Mesenchymal stem cell (in vitro differentiated cells and primary cell): ENCODE results near the gene STIM1. TPM values are rescaled to one million over a fixed set of nuclear protein-coding genes. Genes with fewer than 3 reads are reported as not detected.
A peak's percentile ranks its signal among the peaks of the same experiment; 100 is the strongest.

Source experiments
- DNase-seq: peaks from one replicate; pipeline ENCODE4 v3.0.0-alpha.2; 2013
- H2AFZ ChIP-seq: one replicate; pipeline ENCODE4 v1.6.1; 2013; ENCODE audit warnings: low read depth, mild to moderate bottlenecking, control low read depth, inconsistent platforms, low read length, moderate library complexity
- H2AK5ac ChIP-seq: 2 replicates; pipeline ENCODE4 v1.6.1; 2013; ENCODE audit warnings: low read length, moderate library complexity, mild to moderate bottlenecking, inconsistent platforms; ENCODE audit not compliant: severe bottlenecking
- H2BK120ac ChIP-seq: one replicate; pipeline ENCODE4 v1.6.1; 2013; ENCODE audit warnings: low read depth, mild to moderate bottlenecking, inconsistent platforms, low read length, moderate library complexity
- H2BK12ac ChIP-seq, 2 experiments: one replicate each; pipeline ENCODE4 v1.6.1; 2013; ENCODE audit warnings: inconsistent platforms in 2 of 2, low read length in 2 of 2, mild to moderate bottlenecking in 2 of 2, moderate library complexity in 2 of 2, control low read depth in 1 of 2
- H2BK15ac ChIP-seq: one replicate; pipeline ENCODE4 v1.6.1; 2013; ENCODE audit warnings: mild to moderate bottlenecking, low read depth, inconsistent platforms; ENCODE audit not compliant: poor library complexity, severe bottlenecking
- H2BK5ac ChIP-seq: 2 replicates; pipeline ENCODE4 v1.6.1; 2013; ENCODE audit warnings: low read depth, mild to moderate bottlenecking, low read length, control low read depth, inconsistent platforms; ENCODE audit not compliant: poor library complexity, severe bottlenecking
- H3K14ac ChIP-seq, 2 experiments: one replicate each; pipeline ENCODE4 v1.6.1; 2013; ENCODE audit warnings: inconsistent platforms in 2 of 2, low read length in 2 of 2, control low read depth in 1 of 2, mild to moderate bottlenecking in 1 of 2, moderate library complexity in 1 of 2
- H3K18ac ChIP-seq, 2 experiments: one replicate each; pipeline ENCODE4 v1.6.1; 2013; ENCODE audit warnings: inconsistent platforms in 2 of 2, low read length in 2 of 2, control low read depth in 1 of 2, low read depth in 1 of 2, mild to moderate bottlenecking in 1 of 2
- H3K23ac ChIP-seq, 2 experiments: one replicate each; pipeline ENCODE4 v1.6.1; 2013; ENCODE audit warnings: inconsistent platforms in 2 of 2, low read length in 2 of 2, mild to moderate bottlenecking in 2 of 2, moderate library complexity in 2 of 2, control low read depth in 1 of 2
- H3K27ac ChIP-seq: 2 replicates; pipeline ENCODE4 v1.5.1; 2013; ENCODE audit warnings: mild to moderate bottlenecking, moderate library complexity, low read length, control low read depth, inconsistent platforms; ENCODE audit not compliant: poor library complexity, severe bottlenecking
- H3K27me3 ChIP-seq, 2 experiments: 2 replicates each; pipeline versions ENCODE4 v1.6.1 to v1.7.0; 2013; ENCODE audit warnings: low read length in 2 of 2, mild to moderate bottlenecking in 2 of 2, moderate library complexity in 2 of 2, control low read depth in 1 of 2, inconsistent platforms in 1 of 2; ENCODE audit not compliant: control insufficient read depth in 1 of 2, insufficient read depth in 1 of 2
- H3K36me3 ChIP-seq, 2 experiments: 2 replicates each; pipeline versions ENCODE4 v1.6.1 to v1.7.0; 2013; ENCODE audit warnings: low read length in 2 of 2, control low read depth in 1 of 2, inconsistent platforms in 1 of 2, low read depth in 1 of 2, mild to moderate bottlenecking in 1 of 2; ENCODE audit not compliant: insufficient read depth in 2 of 2, control insufficient read depth in 1 of 2
- H3K4ac ChIP-seq, 2 experiments: one replicate each; pipeline ENCODE4 v1.6.1; 2013; ENCODE audit warnings: inconsistent platforms in 2 of 2, low read length in 2 of 2, mild to moderate bottlenecking in 2 of 2, moderate library complexity in 2 of 2, control low read depth in 1 of 2, low read depth in 1 of 2
- H3K4me1 ChIP-seq: 2 replicates; pipeline ENCODE4 v1.6.1; 2013; ENCODE audit warnings: low read depth, low read length, control low read depth; ENCODE audit not compliant: control insufficient read depth, insufficient read depth
- H3K4me2 ChIP-seq: 2 replicates; pipeline ENCODE4 v1.6.1; 2013; ENCODE audit warnings: low read length, mild to moderate bottlenecking, inconsistent platforms; ENCODE audit not compliant: poor library complexity, severe bottlenecking
- H3K4me3 ChIP-seq, 2 experiments: 2 replicates each; pipeline versions ENCODE4 v1.5.1 to v1.7.0; 2013; ENCODE audit warnings: low read length in 2 of 2, mild to moderate bottlenecking in 2 of 2, control low read depth in 1 of 2, low read depth in 1 of 2; ENCODE audit not compliant: insufficient read depth in 1 of 2
- H3K79me1 ChIP-seq: replicated peaks from 2 replicates; pipeline ENCODE4 v1.6.1; 2013; ENCODE audit warnings: mild to moderate bottlenecking, control low read depth, low read length, inconsistent platforms; ENCODE audit not compliant: poor library complexity, severe bottlenecking
- H3K9ac ChIP-seq: 2 replicates; pipeline ENCODE4 v1.7.0; 2013; ENCODE audit warnings: mild to moderate bottlenecking, low read length, moderate library complexity
- H3K9me3 ChIP-seq: 2 replicates; pipeline ENCODE4 v1.7.0; 2013; ENCODE audit warnings: mild to moderate bottlenecking, low read length; ENCODE audit not compliant: control insufficient read depth
- H4K8ac ChIP-seq: one replicate; pipeline ENCODE4 v1.6.1; 2013; ENCODE audit warnings: inconsistent platforms, mild to moderate bottlenecking, low read length, moderate library complexity
- H4K91ac ChIP-seq: one replicate; pipeline ENCODE4 v1.6.1; 2013; ENCODE audit warnings: mild to moderate bottlenecking, low read length, inconsistent platforms
- WGBS: methylation state at CpG from one replicate; pipeline ENCODE4 v1.1.7; 2013; ENCODE audit warnings: mixed read lengths; 5-methylcytosine and 5-hydroxymethylcytosine counted together
- polyA plus RNA-seq, 2 experiments: library from polyadenylated mRNA; stranded (reverse); fragments of 200-250 nt; gene quantifications; one replicate each; pipeline ENCODE4 v1.2.3, GENCODE V29; 2013

STIM1 gene
- polyA plus RNA-seq (2013, experiment 1 of 2) = 37.2 TPM
- polyA plus RNA-seq (2013, experiment 2 of 2) = 35.2 TPM

GRCh38 chr11:3854977-3855807, at the start of gene STIM1:
Gene STIM1 (plus strand): TSS chr11:3855664. CDS start chr11:3856271, 607 bp downstream.
- H3K36me3 ChIP-seq = no peaks in the 10 kb centered on the region
- peak within 1 kb of the TSS; percentile 84 to 92 for H3K4me3 ChIP-seq
- H2BK5ac ChIP-seq = peak within 1 kb of the TSS; percentile 84
- peak within 1 kb of the TSS; percentile 96 for H3K4me2 ChIP-seq
- peak within 1 kb of the TSS; percentile 90 for H4K91ac ChIP-seq
- no peaks in the 10 kb centered on the region for H3K9me3 ChIP-seq
- peak within 1 kb of the TSS; percentile 90 for H2BK15ac ChIP-seq
- H2AFZ ChIP-seq = peak within 1 kb of the TSS; percentile 60
- WGBS = under 1% methylated on average over 51 of the region's 87 CpGs
- H3K4me1 ChIP-seq = peaks cover 16% of the 10 kb centered on the region
- H2BK12ac ChIP-seq = peak within 1 kb of the TSS; percentile 2 to 56
- H3K79me1 ChIP-seq = peaks cover 3% of the 10 kb centered on the region
- H4K8ac ChIP-seq = peak within 1 kb of the TSS; percentile 88
- peak within 1 kb of the TSS; percentile 67 to 68 for H3K23ac ChIP-seq
- no peaks in the 10 kb centered on the region for H3K27me3 ChIP-seq
- H2AK5ac ChIP-seq = peak within 1 kb of the TSS; percentile 11
- DNase-seq = peak; percentile 94
- H3K27ac ChIP-seq = peak within 1 kb of the TSS; percentile 89
- peak within 1 kb of the TSS; percentile 95 for H3K9ac ChIP-seq
- H2BK120ac ChIP-seq = peak within 1 kb of the TSS; percentile 90
- peak within 1 kb of the TSS; percentile 71 to 82 for H3K4ac ChIP-seq
- H3K14ac ChIP-seq = peak within 1 kb of the TSS in 1 of 2 experiments; percentile 74
- peak within 1 kb of the TSS; percentile 67 to 87 for H3K18ac ChIP-seq

- H3K36me3 ChIP-seq = peaks cover 0 to 9% of the 10 kb centered on the region in 2 experiments
- peak within 1 kb of the TSS; percentile 84 for H2BK120ac ChIP-seq
- peak; percentile 67 for DNase-seq
- H3K27ac ChIP-seq = no peak within 1 kb of the TSS
- peaks cover 10% of the 10 kb centered on the region for H3K4me1 ChIP-seq
- no peak within 1 kb of the TSS for H2AK5ac ChIP-seq
- no peak within 1 kb of the TSS for H2BK5ac ChIP-seq
- peak within 1 kb of the TSS; percentile 82 for H2BK15ac ChIP-seq
- no peaks in the 10 kb centered on the region for H3K27me3 ChIP-seq
- H2AFZ ChIP-seq = peak within 1 kb of the TSS; percentile 95
- H3K4me2 ChIP-seq = peak within 1 kb of the TSS; percentile 74
- H3K79me1 ChIP-seq = peaks cover 4% of the 10 kb centered on the region
- WGBS = 2% methylated on average over 43 of the region's 55 CpGs
- H3K14ac ChIP-seq = peak within 1 kb of the TSS in 1 of 2 experiments; percentile 75
- H3K9ac ChIP-seq = peak within 1 kb of the TSS; percentile 95
- H3K4me3 ChIP-seq = peak within 1 kb of the TSS; percentile 76 to 91
- H3K18ac ChIP-seq = peak within 1 kb of the TSS; percentile 37 to 81
- H4K8ac ChIP-seq = peak within 1 kb of the TSS; percentile 92
- peak within 1 kb of the TSS; percentile 52 for H4K91ac ChIP-seq
- peak within 1 kb of the TSS; percentile 27 to 86 for H3K4ac ChIP-seq
- peak within 1 kb of the TSS in 1 of 2 experiments; percentile 78 for H2BK12ac ChIP-seq
- no peaks in the 10 kb centered on the region for H3K9me3 ChIP-seq
- H3K23ac ChIP-seq = peak within 1 kb of the TSS in 1 of 2 experiments; percentile 70
Measured at GRCh38 chr11:3807909-3808860, 47.3 kb upstream of the STIM1 start, which contains the start of gene PGAP2. Gene PGAP2 (plus strand): TSS chr11:3808560. CDS start chr11:3811260, 2,700 bp downstream.

GRCh38 chr11:3808861-3809623, 46.4 kb upstream of the STIM1 start:
- H2BK120ac ChIP-seq = no peak overlapping the region
- H3K9me3 ChIP-seq = no peaks in the 10 kb centered on the region
- H3K4me3 ChIP-seq = peak overlapping the region; percentile 76 to 91
- peaks cover 0 to 9% of the 10 kb centered on the region in 2 experiments for H3K36me3 ChIP-seq
- H3K4me1 ChIP-seq = peaks cover 6% of the 10 kb centered on the region
- H4K91ac ChIP-seq = no peak overlapping the region
- no peak overlapping the region for H3K27ac ChIP-seq
- no peak overlapping the region for H2BK5ac ChIP-seq
- peak overlapping the region in 1 of 2 experiments; percentile 70 for H3K23ac ChIP-seq
- H3K27me3 ChIP-seq = no peaks in the 10 kb centered on the region
- H3K14ac ChIP-seq = no peak overlapping the region
- H2BK12ac ChIP-seq = peak overlapping the region in 1 of 2 experiments; percentile 78
- peaks cover 6% of the 10 kb centered on the region for H3K79me1 ChIP-seq
- H3K4ac ChIP-seq = no peak overlapping the region
- DNase-seq = peak; percentile 54
- peak overlapping the region; percentile 75 for H2AFZ ChIP-seq
- peak overlapping the region; percentile 74 for H3K4me2 ChIP-seq
- H3K9ac ChIP-seq = peak overlapping the region; percentile 95
- no peak overlapping the region for H4K8ac ChIP-seq
- 40% methylated on average over 3 of the region's 5 CpGs for WGBS
- no peak overlapping the region for H2AK5ac ChIP-seq
- no peak overlapping the region for H2BK15ac ChIP-seq
- peak overlapping the region in 1 of 2 experiments; percentile 37 for H3K18ac ChIP-seq
